Smooth muscle cell of the pulmonary artery (primary cell): ENCODE results near the gene BAIAP2L2. TPM values are rescaled to one million over a fixed set of nuclear protein-coding genes. Genes with fewer than 3 reads are reported as not detected.

Source experiments
- total RNA-seq: library from RNA; depleted of rRNA; stranded (reverse); fragments of >200 nt; gene quantifications from 2 replicates; pipeline ENCODE4 v1.2.3, GENCODE V29; 2014

BAIAP2L2 gene, protein sequence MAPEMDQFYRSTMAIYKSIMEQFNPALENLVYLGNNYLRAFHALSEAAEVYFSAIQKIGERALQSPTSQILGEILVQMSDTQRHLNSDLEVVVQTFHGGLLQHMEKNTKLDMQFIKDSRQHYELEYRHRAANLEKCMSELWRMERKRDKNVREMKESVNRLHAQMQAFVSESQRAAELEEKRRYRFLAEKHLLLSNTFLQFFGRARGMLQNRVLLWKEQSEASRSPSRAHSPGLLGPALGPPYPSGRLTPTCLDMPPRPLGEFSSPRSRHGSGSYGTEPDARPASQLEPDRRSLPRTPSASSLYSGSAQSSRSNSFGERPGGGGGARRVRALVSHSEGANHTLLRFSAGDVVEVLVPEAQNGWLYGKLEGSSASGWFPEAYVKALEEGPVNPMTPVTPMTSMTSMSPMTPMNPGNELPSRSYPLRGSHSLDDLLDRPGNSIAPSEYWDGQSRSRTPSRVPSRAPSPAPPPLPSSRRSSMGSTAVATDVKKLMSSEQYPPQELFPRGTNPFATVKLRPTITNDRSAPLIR
- total RNA-seq = 0.39 and 0.69 TPM in 2 replicates

GRCh38 chr22:38110008-38110862 is at the start of gene BAIAP2L2:
BAIAP2L2 (minus strand) TSS chr22:38110684; CDS start chr22:38110525, 159 bp downstream.

GRCh38 chr22:38083931-38084631 is 26.4 kb downstream of the BAIAP2L2 start, which contains the start of gene SLC16A8:
SLC16A8 (minus strand) TSS chr22:38084184; CDS start chr22:38082873, 1,311 bp downstream.

DNA sequence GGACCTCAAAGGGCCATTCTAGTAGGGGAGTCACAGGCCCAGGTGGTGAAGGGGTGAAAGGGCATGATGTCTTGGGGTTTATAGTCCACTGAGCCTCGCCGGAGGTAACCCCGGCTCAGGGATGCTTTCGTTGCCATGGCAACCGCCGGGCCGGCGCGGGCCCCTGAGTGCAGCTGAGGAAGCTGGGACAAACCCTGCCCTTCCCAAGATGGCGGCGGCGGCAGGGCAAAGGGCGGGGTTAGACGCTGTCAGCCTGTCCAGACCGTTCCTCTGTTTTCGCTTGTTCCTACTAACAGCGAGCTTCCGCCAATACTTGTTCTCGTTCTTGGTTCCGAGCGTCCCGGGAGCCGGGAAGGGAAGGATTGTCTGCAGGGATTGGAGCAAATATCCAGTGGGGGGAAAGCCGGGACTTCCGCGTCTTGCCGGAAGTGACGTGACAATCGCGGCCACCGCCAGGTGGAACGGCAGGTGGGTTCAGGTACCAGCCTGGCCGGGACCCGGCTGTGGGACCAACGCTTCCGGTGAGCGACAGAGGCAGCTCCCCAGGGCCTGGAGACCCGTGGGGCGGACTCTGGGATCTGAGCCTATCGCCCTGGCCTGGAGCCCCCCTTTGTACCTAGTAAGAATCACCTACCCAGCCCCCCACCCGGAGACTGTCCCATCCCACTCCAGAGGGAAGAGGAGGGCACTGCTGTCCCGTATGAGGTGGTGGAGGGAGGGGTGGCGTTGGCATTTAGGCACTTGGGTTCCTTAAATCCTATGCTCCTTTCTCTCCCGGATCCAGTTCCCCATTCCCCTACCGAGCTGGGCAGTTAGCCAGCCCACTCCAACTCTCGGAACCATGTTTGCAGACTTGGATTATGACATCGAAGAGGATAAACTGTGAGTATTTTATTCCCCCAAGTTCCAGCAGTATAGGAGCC is 53.3 kb downstream of the BAIAP2L2 start, which contains the start of gene PICK1:
PICK1 (plus strand) TSS at position 436 of the 923 bp plus-strand sequence; CDS start at position 842, 406 bp downstream.

Other genes with a start within 250 kb of the BAIAP2L2 start
- gene MICALL1, start 204.4 kb downstream of the BAIAP2L2 start, total RNA-seq = 20.3 and 36.5 TPM in 2 replicates
- 0.26 TPM in 1 of 2 replicates, not detected in the other for gene C22orf23, start 157.1 kb downstream of the BAIAP2L2 start, total RNA-seq
- gene POLR2F, start 157.0 kb downstream of the BAIAP2L2 start, total RNA-seq = 39.0 and 39.6 TPM in 2 replicates
- gene SOX10, start 126.1 kb downstream of the BAIAP2L2 start, total RNA-seq = 0.07 TPM in 1 of 2 replicates, not detected in the other
- 10.4 and 16.7 TPM in 2 replicates for gene PICK1, start 53.3 kb downstream of the BAIAP2L2 start, total RNA-seq
- 0.33 and 0.53 TPM in 2 replicates for gene SLC16A8, start 26.5 kb downstream of the BAIAP2L2 start, total RNA-seq
- 18.1 and 19.7 TPM in 2 replicates for gene PLA2G6, start 71.1 kb upstream of the BAIAP2L2 start, total RNA-seq
- gene MAFF, start 91.3 kb upstream of the BAIAP2L2 start, total RNA-seq = 33.8 and 42.3 TPM in 2 replicates
- 73.3 and 92.3 TPM in 2 replicates for gene TMEM184B, start 162.3 kb upstream of the BAIAP2L2 start, total RNA-seq
- 119 and 191 TPM in 2 replicates for gene CSNK1E, start 206.7 kb upstream of the BAIAP2L2 start, total RNA-seq